ENCODE data around the gene FBN1.

- TF ChIP-seq HOXA7 (CRISPR knock-in tag; IDR thresholded peaks at IDR 0.05): no peak
- no peak for TF ChIP-seq CTCF (IDR thresholded peaks at IDR 0.05)
- no peak for TF ChIP-seq HDAC2 (IDR thresholded peaks at IDR 0.05)
- no peak for TF ChIP-seq ZFP36 (IDR thresholded peaks at IDR 0.05; ENCODE audit: borderline replicate concordance, partially characterized antibody)
- TF ChIP-seq RCOR1 (IDR thresholded peaks at IDR 0.05; ENCODE audit: low read depth, low read length): no peak
- no peak for TF ChIP-seq RFX5 (IDR thresholded peaks at IDR 0.05)
- no peak for TF ChIP-seq E2F6 (IDR thresholded peaks at IDR 0.05; ENCODE audit: borderline replicate concordance, low read depth)
Observed at GRCh38 chr15:48609486-48609885, 36.0 kb downstream of the FBN1 start.
